Neural progenitor cell (in vitro differentiated cells): ENCODE measurements around the gene PTX4.

Experiments
- CTCF ChIP-seq: fragments of 200-600 bp; sonication (generic); IDR thresholded peaks from 2 replicates; pipeline ENCODE4 v1.5.1; 2017; ENCODE audit warnings: antibody characterized with exemption, mild to moderate bottlenecking
- EZH2 ChIP-seq: fragments of 200-600 bp; sonication (generic); IDR thresholded peaks from 2 replicates; pipeline ENCODE4 v1.6.1; 2017; ENCODE audit warnings: antibody characterized with exemption, mild to moderate bottlenecking, moderate library complexity
- EZH2phosphoT487 ChIP-seq: fragments of 200-600 bp; sonication (generic); IDR thresholded peaks from 2 replicates; pipeline ENCODE4 v1.6.1; 2017; ENCODE audit warnings: antibody characterized with exemption

GRCh38 chr16:1498899-1499676, 10.3 kb upstream of the PTX4 start:
- TF ChIP-seq CTCF (no peak), EZH2 (no peak), EZH2phosphoT487 (no peak)
